ENCODE results near the gene WLS.
"Not testable (repeated sequence)": the region's sequence is repeated elsewhere in the genome, so short reads cannot be mapped to it uniquely, and the experiment has no call there.

The WLS gene

DNA sequence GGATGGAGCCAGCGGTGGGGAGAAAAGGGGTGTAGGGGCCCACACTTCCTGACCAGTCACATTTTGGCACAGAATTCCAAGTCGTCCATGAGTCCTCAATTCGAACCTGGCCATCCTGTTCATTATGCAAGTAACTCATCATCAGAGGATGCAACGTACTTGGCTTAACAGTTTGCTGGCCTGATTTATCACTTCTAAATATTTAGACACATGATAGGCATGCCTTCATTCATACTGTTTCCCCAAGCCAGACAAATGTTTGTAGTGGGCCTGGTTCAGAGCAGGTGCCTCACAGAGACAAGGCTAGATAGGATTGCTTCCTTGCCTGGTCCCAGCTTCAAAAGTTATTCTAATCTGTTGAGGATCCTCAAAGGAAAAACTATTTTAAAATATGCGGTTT, 66.7 kb downstream of the WLS start:
- DNase-seq (ENCODE audit: low read depth in 2 of 2) = no peak

GRCh38 chr1:68164918-68165317, 67.4 kb downstream of the WLS start:
- DNase-seq (ENCODE audit: low read depth in 2 of 2) = no peak

GRCh38 chr1:68163220-68163619, 69.1 kb downstream of the WLS start:
- DNase-seq (ENCODE audit: low read depth in 2 of 2) = no peak

DNA sequence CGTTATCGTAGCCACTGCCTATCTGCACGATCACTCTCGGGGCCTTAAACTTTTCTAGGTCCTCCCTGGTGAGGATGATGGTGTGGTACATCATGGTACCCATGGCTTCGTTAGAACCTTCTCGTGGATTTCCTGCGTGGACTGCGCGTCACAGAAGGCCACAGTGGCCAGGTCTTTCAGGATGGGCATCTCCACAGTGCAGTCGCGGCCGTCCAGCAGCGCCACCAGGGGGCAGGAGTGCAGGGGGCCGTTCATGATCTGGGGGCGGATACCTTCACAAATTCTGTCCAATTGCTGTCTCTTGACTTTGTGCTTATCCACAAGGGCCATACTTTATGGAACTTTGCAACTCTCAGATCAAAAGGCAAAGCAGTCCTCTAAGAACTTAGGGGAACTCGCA, 69.6 kb downstream of the WLS start:
- DNase-seq (ENCODE audit: low read depth in 2 of 2) = no peak

DNA sequence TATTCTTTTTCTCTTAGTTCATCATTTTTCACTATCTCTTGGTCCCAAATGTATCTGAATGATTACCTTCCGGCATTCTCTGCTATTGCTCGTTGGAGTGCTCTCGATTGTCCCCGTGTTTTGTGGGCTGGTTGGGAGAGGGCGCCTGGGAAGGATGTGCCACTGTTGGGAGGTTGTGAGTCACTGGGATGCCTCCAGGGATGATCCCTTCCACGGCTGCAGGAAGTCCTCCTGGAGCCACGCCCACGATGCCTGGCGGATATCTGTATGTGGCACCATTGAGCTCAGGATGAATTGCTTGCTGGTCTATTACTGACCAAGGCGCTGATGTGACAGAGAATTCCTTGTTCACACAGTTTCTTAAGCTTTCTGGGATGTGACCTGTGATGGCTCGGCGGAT, 70.7 kb downstream of the WLS start:
- DNase-seq (ENCODE audit: low read depth in 2 of 2) = not testable (repeated sequence)

DNA sequence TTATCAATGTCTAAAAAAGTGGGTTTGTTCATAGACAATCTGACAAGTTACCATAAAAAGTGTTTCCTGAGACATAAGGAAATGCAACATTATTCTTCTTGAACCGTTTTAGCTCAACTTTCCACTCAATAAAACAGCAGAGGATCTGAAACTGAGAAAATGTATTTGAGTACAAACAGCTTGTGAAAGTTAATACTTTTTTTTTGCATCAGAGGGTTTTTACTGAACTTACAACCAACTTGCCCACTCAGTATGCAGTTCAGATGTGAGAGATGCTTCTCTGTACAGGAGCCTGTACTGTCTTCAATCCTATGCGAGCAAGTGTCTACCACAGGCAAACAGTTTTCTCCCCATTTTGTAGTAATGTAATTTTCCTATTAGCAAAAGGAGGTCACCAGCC, 71.4 kb downstream of the WLS start:
- DNase-seq (ENCODE audit: low read depth in 2 of 2) = not testable (repeated sequence)

GRCh38 chr1:68160021-68160420, 72.3 kb downstream of the WLS start:
- DNase-seq (ENCODE audit: low read depth in 2 of 2) = no peak

DNA sequence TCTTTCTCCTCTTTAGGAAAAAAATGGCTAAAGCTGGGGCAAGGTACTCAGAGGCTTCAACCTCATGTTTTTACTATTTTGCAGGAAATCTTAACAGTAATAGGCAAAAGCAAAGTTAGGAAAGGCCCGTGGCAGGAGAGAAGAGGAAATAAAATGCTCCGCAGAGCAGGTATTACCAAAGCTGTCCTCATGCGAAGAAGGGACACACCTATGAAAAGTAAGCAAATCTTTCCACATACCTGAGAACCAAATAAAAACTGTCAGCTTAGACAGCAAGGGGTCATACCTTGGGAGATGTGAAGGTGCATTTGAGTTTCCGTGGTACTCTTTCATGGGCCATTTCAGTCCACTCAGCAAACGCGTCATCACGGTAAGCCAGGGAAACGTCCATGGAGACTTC, 73.5 kb downstream of the WLS start:
- no peak for DNase-seq (ENCODE audit: low read depth in 2 of 2)

- DNase-seq (ENCODE audit: low read depth in 2 of 2) = no peak
Measured at GRCh38 chr1:68157416-68157815, 74.9 kb downstream of the WLS start.

GRCh38 chr1:68151690-68152089, 80.6 kb downstream of the WLS start:
- no peak for DNase-seq (ENCODE audit: low read depth in 2 of 2)

- DNase-seq (ENCODE audit: low read depth in 2 of 2) = no peak
Measured at GRCh38 chr1:68149907-68150306, 82.4 kb downstream of the WLS start.

DNA sequence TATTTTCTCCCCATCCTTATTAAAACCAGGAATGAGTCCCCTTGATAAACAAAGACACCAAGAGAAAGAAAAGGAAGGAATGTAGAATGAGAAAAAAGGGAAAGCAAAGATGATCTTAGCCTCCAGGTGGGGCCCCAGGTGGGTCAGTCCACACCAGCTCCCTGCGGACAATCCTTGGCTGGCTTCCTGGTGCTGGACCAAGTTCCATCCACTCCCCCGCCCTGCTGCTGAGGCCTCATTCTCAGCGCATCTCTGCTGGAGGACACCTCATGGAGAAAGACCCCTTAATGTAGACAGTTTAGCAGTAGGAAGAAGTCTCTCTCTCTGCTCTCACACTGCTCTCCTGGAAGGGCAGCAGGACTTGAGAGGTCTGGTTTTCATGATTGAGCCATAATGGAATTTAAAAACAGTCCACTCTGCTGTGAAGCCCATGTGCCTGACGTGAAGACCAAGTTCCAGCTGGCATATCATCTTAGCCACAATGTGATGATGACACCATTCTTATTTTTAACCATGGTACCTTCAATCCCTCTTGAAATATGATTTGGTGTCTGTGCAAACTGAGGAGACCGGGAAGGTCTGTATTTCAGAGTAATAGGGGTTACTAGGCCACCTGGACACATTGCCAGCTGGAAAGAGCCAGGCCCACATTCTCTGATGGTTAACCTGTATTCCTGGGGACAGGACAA, 83.1 kb downstream of the WLS start:
- no peak for DNase-seq (ENCODE audit: low read depth in 2 of 2)

DNA sequence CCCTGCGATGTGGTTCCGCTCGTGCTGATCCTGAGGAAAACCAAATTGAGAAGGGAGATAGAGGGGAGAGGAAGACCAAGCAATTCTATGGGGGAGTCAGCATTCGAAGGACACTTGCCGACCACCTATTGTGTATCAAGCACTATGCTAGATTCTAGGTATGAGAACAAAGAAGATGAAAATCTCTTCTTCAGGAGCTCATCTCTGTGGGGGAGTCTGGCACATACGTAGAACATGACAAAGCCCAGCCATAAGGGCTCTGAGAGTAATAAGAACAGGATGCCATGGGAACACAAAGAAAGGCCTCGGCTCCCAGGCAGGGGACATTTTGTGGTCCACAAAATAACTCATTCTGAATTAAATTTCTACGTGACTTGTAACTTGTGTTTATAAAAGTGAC, 83.7 kb downstream of the WLS start:
- DNase-seq (ENCODE audit: low read depth in 2 of 2) = no peak

- DNase-seq (ENCODE audit: low read depth in 2 of 2) = no peak
Measured at GRCh38 chr1:68147534-68148171, 84.7 kb downstream of the WLS start.

DNA sequence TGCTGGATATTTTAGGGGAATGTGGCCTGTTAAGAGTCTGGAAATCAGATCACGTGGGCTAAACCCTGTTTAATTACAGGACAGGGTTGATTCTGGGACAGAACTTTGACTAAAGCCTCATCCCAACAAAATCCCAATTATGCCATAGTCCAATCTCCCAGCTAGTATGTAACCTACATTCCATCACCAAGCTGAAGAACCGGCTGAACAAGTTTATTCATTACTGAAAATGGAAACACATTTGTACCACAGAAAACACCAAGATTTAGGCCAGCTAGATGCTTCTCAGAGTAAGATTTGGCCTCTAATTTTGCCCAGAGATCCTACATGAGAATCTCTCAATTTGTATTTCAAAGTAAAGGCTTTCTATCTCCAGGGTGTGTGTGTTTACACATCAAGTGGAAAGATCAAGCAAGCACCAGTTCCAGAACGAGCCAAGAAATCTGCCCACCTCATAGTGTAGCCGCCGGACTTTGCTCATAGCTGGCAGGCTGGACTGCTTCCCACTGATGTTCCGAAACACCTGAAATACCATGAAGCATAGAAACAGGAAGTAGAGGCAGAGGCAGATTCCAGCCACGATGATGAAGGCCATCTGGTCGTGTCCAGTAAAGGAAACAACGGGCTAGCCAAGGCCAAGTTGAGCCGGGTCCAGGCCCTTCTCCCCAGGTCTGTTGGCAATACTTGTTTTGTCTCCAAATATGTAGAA, 86.8 kb downstream of the WLS start:
- DNase-seq (ENCODE audit: low read depth in 2 of 2) = no peak

- no peak for DNase-seq (ENCODE audit: low read depth in 2 of 2)
Measured at GRCh38 chr1:68144856-68145255, 87.5 kb downstream of the WLS start.

- DNase-seq (ENCODE audit: low read depth in 2 of 2) = no peak
Measured at GRCh38 chr1:68143633-68144032, 88.7 kb downstream of the WLS start.

- no peak for DNase-seq (ENCODE audit: low read depth in 2 of 2)
Measured at GRCh38 chr1:68142461-68142860, 89.9 kb downstream of the WLS start.

DNA sequence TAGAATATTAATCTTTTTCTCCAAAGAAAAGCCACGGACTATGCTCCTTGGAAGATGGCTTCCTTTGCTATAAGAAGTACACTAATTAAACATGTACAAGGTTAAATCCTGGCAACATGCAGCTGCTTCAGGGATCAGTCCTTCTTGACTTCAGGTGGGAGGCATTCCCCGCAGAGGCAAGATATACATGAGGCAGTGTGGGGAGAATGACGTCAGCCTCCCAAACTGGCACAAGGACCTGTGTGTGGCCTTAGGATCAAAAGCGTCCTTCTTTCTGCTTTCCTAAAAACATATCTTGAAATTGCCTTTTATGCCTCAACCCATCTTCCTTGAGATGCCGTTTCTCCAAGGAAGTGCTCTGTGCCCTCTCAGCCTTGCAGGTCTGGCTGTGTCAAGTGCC, 90.3 kb downstream of the WLS start:
- no peak for DNase-seq (ENCODE audit: low read depth in 2 of 2)

- DNase-seq (ENCODE audit: low read depth in 2 of 2) = no peak
Measured at GRCh38 chr1:68141071-68142021, 91.0 kb downstream of the WLS start.

- no peak for DNase-seq (ENCODE audit: low read depth in 2 of 2)
Measured at GRCh38 chr1:68140536-68140935, 91.8 kb downstream of the WLS start.

DNA sequence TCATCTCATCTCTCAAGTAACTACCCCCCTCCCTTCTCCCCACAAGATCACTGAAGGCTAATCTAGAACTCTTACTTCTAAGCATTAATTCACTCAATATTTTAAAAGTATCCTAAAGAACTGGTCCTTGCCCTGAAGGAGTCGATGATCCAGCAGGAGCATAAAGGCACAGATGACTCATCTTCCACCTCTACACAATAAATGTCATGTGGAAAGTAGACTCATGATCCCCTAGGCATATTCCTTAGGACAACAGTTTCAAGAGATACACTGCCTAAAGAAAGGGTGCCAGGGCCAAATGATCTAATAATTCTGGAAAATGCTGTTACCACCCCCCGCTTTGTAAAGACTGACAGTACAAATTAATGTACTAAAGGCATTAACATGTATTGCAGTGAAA, 96.1 kb downstream of the WLS start:
- no peak for DNase-seq (ENCODE audit: low read depth in 2 of 2)

All from stimulated activated CD4-positive, alpha-beta T cell treated with anti-CD3 and anti-CD28 coated beads, Interleukin-15, amount 100 ng/mL, for 48 hours (primary cell).